Prostate gland (tissue), 2 donors: ENCODE data around the gene CCIN. TPM values are rescaled to one million over a fixed set of nuclear protein-coding genes. Genes with fewer than 3 reads are reported as not detected.

ENCODE experiments used
- DNase-seq: peaks from one replicate; pipeline ENCODE4 v3.0.0-alpha.2; 2019; ENCODE audit warnings: low spot score
- H3K27ac ChIP-seq, 2 donors: fragments of 200-600 bp; sonication (generic); 2 replicates each; pipeline ENCODE4 v1.5.1; 2017 to 2019
- H3K27me3 ChIP-seq: fragments of 200-600 bp; sonication (generic); replicated peaks from 2 replicates; pipeline ENCODE4 v1.5.1; 2019; ENCODE audit not compliant: insufficient read depth
- H3K36me3 ChIP-seq, 2 donors: fragments of 200-600 bp; sonication (generic); 1 replicate in 1 of 2; 2 replicates in 1 of 2; pipeline versions ENCODE4 v1.5.1 to v1.8.1; 2017 to 2019
- H3K4me1 ChIP-seq: fragments of 200-600 bp; sonication (generic); replicated peaks from 2 replicates; pipeline ENCODE4 v1.5.1; 2019
- H3K4me3 ChIP-seq, 2 donors: fragments of 200-600 bp; sonication (generic); 2 replicates each; pipeline ENCODE4 v1.5.1; 2017 to 2019
- H3K9me3 ChIP-seq: fragments of 200-600 bp; sonication (generic); 2 replicates; pipeline ENCODE4 v1.5.1; 2017
- CTCF ChIP-seq, 4 experiments: fragments of 200-600 bp in 2 of 4; fragments of 450-650 bp in 2 of 4; sonication (generic) in 2 of 4; IDR thresholded peaks; 1 replicate in 3 of 4; 2 replicates in 1 of 4; pipeline ENCODE4 v1.5.1; 2016 to 2019; ENCODE audit warnings: antibody characterized with exemption in 4 of 4, mild to moderate bottlenecking in 2 of 4, moderate library complexity in 2 of 4
- POLR2A ChIP-seq: fragments of 450-650 bp; IDR thresholded peaks from one replicate; pipeline ENCODE4 v1.6.1; 2016; ENCODE audit warnings: antibody characterized with exemption, mild to moderate bottlenecking
- POLR2AphosphoS5 ChIP-seq: sonication (generic); formaldehyde crosslinking; IDR thresholded peaks from one replicate; pipeline ENCODE4 v1.6.1; 2017; ENCODE audit warnings: antibody characterized with exemption
- WGBS: methylation state at CpG from one replicate; pipeline ENCODE4 v1.1.5; 2018; 5-methylcytosine and 5-hydroxymethylcytosine counted together
- intact Hi-C: fragments of 100-400 bp; cut with DNase I; formaldehyde crosslinking; loops from one replicate; pipeline ENCODE4 v1.14.2; 2022
- total RNA-seq, 2 donors: library from RNA; depleted of rRNA; stranded (reverse); fragments of >200 nt; gene quantifications; one replicate each; pipeline ENCODE4 v1.1.0, GENCODE V29; 2016

The CCIN gene
- total RNA-seq, 2 donors from 2014 or later, result 0.18 to 3.0 TPM

GRCh38 chr9:36218011-36218410 lies 48.8 kb downstream of the CCIN start:
- WGBS, result 87% methylated on average over 5 of the region's 5 CpGs
- DNase-seq, result no peak
- Histone ChIP-seq H3K27me3 (no peaks in the 10 kb centered on the region), H3K36me3 (peaks cover 6 to 8% of the 10 kb centered on the region in 2 donors), H3K4me1 (no peaks in the 10 kb centered on the region), H3K9me3 (no peaks in the 10 kb centered on the region), H3K4me3 (no peak overlapping the region), H3K27ac (no peak overlapping the region)
- TF ChIP-seq CTCF (IDR thresholded peaks at IDR 0.05) (no peak), POLR2A (no peak)
- intact Hi-C loops, result no loop called here

GRCh38 chr9:36218411-36218901 lies 49.3 kb downstream of the CCIN start:
- DNase-seq, result no peak

More at GRCh38 chr9:36218411-36218901, 49.3 kb downstream of the CCIN start:
- Histone ChIP-seq H3K27ac (no peak overlapping the region), H3K27me3 (no peaks in the 10 kb centered on the region), H3K4me1 (no peaks in the 10 kb centered on the region), H3K9me3 (no peaks in the 10 kb centered on the region), H3K4me3 (no peak overlapping the region), H3K36me3 (peaks cover 6 to 10% of the 10 kb centered on the region in 2 donors)
- no peak for TF ChIP-seq POLR2AphosphoS5
- intact Hi-C loops, result no loop called here
- WGBS, result 67% methylated on average over 7 of the region's 7 CpGs

Other genes with a start within 250 kb of the CCIN start
- not detected for gene OR2S2, start 211.2 kb upstream of the CCIN start, total RNA-seq
- 1 to 10 TPM; 6.1 to 7.7 TPM for gene RECK, start 132.5 kb upstream of the CCIN start, total RNA-seq
- 10 to 100 TPM; 21.6 to 36.5 TPM for gene GLIPR2, start 32.7 kb upstream of the CCIN start, total RNA-seq
- 100 to 1,000 TPM; 210 to 259 TPM for gene CLTA, start 21.5 kb downstream of the CCIN start, total RNA-seq
- 10 to 100 TPM; 34.5 to 54.0 TPM for gene GNE, start 89.1 kb downstream of the CCIN start, total RNA-seq
- 10 to 100 TPM; 27.8 to 99.6 TPM for gene RNF38, start 230.9 kb downstream of the CCIN start, total RNA-seq